AG09319 (cell line): ENCODE measurements around the gene SPA17.

Source experiments
- DNase-seq: peaks from one replicate; pipeline ENCODE4 v3.0.0-alpha.2; 2010; ENCODE audit warnings: low read depth; ENCODE audit errors: extremely low read depth
- TF ChIP-seq, protein P1 (sequence below): IDR thresholded peaks from 2 replicates; pipeline ENCODE4 v1.5.1; 2011; ENCODE audit warnings: low read depth, mild to moderate bottlenecking, inconsistent platforms, low read length, moderate library complexity

SPA17 gene

DNA sequence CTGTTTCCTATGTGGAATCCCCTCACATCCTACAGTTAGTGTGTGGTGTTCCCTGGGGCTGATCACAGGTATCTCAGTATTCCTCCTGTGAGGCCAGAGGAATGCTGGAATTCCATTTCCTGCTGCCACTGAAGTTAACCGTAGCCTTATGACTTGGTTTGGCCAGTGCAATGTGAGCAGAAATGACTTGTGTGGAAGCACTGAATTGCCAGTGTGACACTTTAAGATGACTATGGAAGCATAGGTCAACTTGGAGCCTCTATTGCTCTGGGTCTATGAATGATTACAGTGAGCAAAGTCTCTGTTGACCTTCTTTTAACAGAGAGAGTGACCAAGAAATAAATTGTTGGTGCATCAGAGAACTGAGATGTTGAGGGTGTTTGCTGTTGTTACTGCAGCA, 34.5 kb upstream of the SPA17 start:
- TF ChIP-seq, protein P1, sequence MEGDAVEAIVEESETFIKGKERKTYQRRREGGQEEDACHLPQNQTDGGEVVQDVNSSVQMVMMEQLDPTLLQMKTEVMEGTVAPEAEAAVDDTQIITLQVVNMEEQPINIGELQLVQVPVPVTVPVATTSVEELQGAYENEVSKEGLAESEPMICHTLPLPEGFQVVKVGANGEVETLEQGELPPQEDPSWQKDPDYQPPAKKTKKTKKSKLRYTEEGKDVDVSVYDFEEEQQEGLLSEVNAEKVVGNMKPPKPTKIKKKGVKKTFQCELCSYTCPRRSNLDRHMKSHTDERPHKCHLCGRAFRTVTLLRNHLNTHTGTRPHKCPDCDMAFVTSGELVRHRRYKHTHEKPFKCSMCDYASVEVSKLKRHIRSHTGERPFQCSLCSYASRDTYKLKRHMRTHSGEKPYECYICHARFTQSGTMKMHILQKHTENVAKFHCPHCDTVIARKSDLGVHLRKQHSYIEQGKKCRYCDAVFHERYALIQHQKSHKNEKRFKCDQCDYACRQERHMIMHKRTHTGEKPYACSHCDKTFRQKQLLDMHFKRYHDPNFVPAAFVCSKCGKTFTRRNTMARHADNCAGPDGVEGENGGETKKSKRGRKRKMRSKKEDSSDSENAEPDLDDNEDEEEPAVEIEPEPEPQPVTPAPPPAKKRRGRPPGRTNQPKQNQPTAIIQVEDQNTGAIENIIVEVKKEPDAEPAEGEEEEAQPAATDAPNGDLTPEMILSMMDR: no peak

DNA sequence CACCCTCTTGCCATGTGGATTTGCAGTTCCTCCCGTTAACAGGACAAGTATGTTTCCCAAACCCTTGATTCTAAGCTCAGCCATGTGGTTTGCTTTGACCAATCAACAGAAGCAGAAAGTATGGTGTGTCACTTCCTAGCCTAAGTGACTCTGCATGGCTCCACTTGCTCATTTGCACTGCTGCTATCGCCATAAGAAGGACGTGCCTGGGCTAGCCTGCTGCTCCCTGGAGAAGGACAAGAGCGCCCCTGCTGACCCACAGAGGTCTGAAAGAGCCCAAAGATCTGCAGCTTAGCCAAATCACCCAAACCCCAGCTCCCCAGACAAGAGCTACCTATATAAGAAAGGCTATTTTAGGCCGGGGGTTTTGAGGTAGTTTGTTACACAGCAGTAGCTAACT, 33.0 kb upstream of the SPA17 start:
- DNase-seq: no peak

More for the DNA sequence above, 34.5 kb upstream of the SPA17 start:
- no peak for DNase-seq

DNA sequence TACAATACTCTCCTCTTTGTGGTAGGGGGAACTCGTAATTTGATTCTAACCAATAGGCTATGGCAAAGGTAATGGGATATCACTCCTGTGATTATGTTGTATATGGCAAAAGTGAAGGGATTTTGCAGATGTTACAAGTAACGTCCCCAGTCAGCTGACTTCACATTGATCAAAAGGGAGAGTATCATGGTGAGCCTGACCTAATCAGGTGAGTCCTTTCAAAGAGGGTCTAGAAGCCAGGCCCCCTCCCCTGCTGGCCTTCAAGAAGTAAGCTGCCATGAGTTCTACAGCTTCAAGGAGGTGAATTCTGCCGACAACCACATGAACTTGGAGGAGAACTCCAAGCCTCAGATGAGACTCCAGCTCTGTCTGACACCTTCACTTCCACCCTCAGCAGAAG, 31.1 kb upstream of the SPA17 start:
- DNase-seq: no peak
- TF ChIP-seq, protein P1: no peak

More for the DNA sequence above, 33.0 kb upstream of the SPA17 start:
- TF ChIP-seq, protein P1: no peak

DNA sequence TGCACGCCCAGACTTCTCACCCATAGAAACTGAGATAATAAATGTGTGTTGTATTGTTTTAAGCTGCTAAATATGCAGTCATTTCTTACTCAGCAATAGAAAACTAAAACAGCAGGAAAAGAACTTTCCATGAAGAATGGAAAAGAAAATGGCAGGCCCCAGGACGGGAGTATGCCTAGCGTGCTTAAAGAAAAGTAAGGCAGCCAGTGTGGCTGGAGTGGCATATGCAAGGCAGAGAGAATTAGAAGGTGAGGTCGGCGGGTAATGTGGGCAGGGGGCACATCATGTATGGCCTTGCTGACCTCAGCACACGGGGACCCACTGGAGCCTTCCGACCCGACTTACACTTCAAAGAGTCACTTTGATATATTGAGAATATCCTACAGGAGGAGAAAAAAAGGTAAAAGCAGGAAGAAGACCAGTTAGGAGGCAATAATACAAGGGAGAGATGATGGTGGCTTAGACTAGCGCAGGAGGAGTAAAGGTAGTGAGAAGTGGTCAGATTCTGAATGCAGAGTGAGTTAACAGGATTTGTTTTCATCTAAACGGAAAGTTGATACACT, 30.6 kb upstream of the SPA17 start:
- TF ChIP-seq, protein P1: no peak
- DNase-seq: no peak

DNA sequence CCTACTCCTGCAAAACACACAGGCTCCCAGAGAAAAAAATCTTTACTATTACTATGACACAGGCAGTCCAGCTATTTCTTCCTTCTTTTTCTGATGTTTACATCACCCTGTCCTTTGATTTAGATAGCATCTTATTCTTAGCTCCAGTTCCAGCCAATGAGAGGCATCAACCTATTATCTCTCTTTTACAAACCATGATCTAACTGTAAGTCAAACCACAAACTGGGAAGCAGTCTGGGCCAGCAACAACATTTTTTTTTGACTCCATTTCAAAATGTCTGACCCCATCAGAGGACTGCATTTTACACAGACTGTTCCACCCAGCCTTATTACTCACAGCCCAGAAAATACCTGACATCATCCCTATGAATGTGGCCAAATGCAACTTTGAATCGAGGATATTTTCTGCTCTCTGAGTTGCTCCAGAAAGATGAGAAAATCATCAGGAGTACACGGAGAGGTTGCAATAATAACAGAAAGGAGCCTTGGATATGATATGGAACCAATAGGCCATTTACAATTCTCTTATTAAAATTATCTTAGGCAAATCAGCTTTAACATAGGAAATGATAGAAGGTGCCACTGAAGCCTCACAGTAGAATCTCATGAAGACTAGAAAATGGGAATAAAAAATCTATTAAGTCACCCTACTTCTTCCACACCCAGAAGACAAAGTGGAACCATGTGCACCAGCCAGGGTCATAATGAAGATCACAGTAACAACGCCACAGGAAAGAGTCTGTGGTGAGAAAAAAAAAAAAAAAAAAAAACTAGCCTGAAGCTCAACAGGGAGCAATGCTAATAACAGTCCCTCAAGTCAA, 29.9 kb upstream of the SPA17 start:
- TF ChIP-seq, protein P1: no peak
- peak; percentile 54 for DNase-seq

DNA sequence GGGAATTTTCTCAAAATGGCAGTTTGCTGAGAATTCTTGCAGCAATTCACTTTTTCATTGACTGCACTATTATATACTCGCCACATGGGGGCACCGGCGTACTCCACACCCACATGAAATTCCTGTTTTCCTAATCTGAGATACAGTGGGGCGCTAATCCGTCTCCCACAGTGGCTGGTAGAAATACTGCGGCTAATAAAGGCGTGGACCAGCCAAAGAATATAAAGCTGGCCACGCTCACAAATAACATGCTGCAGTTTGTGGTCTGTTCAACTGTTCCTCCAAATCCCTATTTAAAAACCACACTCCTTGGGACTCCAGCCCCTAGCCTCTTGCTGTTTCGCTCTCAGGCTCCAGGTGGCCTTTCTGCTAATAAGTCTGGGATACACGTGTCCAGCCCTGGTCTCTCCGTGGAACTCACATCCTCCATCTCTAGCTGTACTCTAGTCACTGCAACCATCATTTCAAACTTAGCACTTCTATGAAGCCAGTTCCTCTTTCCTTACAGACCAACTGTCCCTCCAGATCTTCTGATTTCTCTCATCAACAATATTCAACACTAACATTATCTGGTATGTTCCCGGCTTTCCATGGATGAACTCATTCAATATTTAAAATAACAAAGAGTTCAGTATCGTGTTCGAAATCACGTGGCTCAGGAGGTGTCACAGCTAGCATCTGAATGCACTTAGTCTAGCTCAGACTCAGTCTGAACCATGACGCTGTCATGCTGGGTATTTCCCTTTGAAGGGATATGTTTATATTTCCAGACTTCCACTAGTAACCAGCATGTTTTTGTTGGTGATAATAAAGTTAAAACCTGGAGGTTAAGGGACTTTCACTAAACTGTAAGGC, 29.1 kb upstream of the SPA17 start:
- TF ChIP-seq, protein P1: peak; percentile 80
- peak; percentile 44 for DNase-seq

DNA sequence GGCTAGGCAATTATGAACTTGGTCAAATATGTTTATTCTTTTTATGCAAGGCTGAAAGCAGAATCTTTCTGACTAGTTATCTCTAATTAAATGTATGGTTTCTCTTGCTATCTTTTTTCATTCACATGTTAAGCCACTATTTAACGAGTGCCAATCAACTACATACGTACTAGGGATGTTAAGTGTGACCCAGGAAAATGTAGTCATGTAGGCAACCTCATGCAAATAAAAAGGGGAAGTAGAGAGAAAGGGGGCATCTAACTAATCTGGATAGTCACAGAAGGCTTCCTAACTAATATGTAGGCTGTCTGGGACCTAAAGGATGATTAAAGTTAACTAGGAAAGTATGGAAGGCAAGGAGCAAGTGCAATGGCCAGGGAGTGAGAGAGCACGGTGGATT, 27.6 kb upstream of the SPA17 start:
- TF ChIP-seq, protein P1: no peak
- DNase-seq: no peak
